ENCODE measurements around the gene DDX51. TPM values are rescaled to one million over a fixed set of nuclear protein-coding genes. Genes with fewer than 3 reads are reported as not detected.
"Not testable (repeated sequence)": the region's sequence is repeated elsewhere in the genome, so short reads cannot be mapped to it uniquely, and the experiment has no call there.

The DDX51 gene
- total RNA-seq, 1 donor from 2014 or later: 9.0 TPM

DNA sequence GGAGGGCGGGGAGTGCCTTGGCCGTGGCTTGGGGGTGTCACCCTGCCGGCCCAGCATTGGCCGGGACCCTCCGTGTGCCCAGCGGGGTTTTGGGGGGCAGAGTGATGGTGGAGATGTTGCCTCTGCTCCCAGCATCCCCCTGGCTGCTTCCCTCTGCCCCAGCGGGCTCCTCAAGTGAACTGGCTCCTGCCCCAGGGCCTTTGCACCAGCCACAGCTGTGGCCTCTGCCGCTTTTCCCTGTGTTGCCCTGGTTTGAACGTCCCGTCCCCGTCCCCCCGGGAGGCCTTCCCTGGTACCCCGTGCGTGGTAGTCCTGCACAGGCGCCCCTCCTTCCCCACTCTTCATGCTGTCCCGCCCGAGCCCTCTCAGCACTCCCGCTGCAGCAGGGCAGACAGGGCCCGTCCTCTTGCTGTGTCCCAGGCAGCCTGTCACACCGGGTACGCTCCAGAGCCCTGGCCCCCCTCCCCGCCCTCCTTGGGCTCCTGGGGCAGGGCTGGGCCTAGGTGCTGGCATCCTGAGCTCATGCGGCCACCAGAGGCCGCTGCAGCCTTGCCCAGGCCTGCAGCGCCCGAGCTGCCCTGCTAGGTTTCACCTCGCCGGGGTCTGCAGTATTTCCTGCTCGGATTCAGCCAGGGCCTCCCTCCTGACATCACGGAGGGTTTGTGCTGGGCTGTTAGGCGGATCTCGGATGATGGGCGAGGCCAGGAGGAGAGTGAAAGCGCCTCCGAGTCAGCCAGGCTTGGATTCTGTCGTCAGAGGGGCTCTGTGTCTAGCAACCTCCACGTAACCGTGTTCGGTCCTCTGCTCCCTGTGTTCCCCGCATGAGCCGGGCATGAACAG, 9.6 kb upstream of the DDX51 start:
- ATAC-seq: peak; percentile 84

DNA sequence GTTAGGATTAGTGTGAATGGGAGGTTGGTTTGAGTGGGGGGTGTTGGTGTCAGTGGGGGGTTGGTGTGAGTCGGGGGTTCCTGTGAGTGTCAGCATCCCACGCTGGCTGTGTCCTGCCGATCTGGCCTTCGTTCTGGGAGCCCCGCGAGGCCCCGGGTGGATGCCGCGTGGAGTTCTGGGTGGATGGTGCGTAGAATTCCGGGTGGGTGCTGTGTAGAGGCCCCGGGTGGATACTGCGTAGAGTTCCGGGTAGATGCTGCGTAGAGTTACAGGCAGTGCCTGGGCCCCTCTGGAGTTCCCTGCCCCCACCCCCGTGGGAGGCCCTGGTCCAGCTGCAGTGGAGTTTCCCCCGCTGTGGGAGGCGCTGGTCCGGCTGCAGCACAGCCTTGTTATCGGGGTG, 8.8 kb upstream of the DDX51 start:
- ATAC-seq: no peak

DNA sequence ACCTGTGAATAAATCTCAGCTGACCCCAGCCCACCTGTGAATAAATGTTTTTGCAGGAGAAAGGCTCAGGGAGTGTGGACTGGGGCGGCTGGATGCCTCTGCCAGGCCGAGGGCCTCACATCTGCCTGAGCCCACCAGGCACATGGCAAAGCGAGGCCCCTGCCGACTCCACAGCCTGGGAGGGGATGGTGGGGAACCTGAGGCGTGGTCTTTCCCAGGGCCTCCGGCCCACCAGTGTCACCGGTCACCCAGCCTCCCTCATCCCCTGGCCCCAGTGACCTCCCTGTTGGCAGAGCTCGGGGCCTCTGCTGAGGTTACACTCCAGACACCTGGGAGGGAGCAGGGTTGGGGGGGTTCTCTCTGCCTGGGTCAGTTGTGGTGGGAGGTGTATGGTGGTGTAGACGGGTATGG, 8.3 kb upstream of the DDX51 start:
- ATAC-seq: no peak

DNA sequence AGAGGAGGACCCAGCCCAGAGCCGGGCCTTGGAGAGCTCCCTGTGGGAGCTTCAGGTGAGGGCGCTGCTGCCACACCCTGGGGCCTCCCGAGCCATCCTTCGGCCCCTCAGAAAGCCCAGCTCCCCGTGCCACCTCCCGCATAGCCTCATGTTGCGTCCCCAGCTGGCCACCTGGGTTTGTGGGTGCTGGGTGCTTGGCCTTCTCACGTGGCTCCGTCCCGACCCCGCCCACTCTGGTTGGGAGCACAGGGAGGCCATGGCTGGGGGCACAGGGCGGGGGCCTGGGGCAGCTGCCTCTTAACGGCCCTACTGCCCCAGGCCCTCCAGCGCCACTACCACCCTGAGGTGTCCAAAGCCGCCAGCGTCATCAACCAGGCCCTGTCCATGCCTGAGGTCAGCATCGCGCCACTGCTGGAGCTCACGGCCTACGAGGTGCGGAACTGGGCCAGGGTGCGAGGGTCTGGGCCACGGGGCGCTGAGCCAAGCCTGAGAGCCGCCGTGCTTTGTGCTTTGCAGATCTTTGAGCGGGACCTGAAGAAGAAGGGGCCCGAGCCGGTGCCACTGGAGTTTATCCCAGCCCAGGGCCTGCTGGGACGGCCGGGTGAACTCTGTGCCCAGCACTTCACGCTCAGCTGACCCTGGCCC, 7.8 kb upstream of the DDX51 start:
- no peak for ATAC-seq

DNA sequence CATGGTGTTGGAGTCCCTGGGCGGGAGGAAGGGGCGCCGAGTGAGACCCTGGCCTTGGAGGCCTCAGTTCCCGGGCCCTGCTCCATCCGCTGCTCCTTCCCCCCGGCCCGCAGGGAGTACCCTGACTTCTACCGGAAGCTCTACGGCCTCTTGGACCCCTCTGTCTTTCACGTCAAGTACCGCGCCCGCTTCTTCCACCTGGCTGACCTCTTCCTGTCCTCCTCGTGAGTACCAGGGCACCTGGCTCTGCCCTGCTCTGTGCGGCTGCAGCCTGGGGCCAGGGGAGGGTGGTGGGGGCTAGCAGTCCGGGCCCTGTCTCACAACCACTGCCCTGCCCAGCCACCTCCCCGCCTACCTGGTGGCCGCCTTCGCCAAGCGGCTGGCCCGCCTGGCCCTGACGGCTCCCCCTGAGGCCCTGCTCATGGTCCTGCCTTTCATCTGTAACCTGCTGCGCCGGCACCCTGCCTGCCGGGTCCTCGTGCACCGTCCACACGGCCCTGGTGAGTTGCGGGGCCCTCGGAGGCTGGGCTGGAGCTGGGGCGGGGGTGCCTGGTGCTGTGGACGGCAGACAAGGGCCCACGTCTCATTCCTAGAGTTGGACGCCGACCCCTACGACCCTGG, 7.1 kb upstream of the DDX51 start:
- ATAC-seq: no peak

DNA sequence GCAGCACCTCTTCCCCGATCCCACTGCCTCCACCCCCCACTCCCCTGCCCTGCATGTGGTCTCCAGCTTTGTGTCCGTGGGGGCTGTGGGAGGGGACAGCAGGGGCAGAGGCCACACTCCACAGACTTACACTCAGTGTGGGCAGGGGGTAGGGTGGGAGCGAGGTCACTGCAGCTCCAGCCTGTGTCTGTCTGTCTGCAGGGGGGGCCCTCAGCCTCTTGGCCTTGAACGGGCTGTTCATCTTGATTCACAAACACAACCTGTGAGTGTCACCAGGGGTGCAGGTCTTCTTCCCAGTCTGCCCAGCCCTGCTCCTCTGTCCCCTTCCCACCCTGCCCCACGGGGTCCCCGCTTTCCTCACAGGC, 6.6 kb upstream of the DDX51 start:
- no peak for ATAC-seq

DNA sequence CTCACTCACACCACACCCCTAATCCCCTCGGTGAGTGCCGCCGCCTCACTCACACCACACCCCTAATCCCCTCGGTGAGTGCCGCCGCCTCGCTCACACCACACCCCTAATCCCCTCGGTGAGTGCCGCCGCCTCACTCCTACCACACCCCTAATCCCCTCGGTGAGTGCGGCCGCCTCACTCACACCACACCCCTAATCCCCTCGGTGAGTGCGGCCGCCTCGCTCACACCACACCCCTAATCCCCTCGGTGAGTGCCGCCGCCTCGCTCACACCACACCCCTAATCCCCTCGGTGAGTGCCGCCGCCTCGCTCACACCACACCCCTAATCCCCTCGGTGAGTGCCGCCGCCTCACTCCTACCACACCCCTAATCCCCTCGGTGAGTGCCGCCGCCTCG, 5.4 kb upstream of the DDX51 start:
- ATAC-seq: not testable (repeated sequence)

DNA sequence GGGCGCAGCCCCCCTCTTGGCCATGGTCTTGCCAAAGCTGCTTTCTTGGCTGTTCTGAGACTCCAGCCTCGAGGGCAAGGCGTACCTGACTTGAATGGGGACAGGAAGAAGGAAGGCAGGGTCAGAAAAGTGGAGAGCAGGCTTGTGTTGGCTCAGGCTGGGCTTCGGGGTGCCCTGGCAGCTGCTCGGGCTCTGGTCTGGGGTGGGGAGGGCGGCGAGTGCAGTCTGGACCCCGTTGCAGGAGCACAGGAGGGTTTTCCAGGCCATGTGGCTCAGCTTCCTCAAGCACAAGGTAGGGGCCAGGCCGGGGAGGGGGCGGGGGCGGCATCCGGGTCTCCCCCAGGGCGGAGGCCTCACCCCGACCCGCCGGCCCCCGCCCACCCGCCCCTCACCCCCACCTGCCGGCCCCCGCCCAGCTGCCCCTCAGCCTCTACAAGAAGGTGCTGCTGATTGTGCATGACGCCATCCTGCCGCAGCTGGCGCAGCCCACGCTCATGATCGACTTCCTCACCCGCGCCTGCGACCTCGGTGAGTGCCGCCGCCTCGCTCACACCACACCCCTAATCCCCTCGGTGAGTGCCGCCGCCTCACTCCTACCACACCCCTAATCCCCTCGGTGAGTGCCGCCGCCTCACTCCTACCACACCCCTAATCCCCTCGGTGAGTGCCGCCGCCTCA, 4.4 kb upstream of the DDX51 start:
- ATAC-seq: no peak

DNA sequence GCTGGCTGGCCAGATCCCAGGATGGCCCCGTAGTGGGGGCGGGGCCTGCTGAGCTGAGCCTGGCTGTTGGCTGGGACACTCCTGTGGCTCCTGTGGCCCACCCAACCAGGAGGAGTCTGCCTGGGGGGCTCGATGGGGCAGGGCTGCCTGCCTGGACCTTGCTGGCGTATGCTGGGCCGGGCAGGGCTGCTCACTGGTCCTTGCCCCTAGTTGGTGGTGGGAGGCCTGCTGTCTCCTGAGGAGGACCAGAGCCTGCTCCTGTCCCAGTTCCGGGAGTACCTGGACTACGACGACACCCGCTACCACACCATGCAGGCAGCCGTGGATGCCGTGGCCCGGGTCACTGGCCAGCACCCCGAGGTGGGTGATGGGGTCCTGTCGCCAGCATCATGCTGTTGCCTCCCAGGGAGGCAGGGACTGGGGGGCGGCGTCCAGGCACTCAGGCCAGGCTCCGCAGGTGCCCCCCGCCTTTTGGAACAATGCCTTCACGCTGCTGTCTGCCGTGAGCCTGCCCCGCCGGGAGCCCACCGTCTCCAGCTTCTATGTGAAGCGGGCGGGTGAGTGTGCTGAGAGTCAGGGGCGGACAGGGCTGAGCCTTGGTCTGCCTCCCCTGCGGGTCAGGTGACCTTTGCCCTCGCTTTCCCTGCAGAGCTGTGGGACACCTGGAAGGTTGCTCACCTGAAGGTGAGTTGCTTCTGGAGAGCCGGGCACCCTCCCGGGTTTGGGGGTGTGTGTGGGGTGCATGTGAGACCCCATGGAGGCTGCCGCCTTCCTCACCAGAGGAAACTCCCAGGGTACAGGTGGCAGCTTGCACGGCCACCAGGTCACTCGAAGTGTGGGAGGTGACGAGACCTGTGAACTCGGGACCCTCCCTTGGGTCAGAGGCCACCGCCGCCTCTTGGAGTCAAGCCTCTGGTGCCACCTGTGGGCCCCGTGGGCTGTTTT, 3.6 kb upstream of the DDX51 start:
- ATAC-seq: no peak

DNA sequence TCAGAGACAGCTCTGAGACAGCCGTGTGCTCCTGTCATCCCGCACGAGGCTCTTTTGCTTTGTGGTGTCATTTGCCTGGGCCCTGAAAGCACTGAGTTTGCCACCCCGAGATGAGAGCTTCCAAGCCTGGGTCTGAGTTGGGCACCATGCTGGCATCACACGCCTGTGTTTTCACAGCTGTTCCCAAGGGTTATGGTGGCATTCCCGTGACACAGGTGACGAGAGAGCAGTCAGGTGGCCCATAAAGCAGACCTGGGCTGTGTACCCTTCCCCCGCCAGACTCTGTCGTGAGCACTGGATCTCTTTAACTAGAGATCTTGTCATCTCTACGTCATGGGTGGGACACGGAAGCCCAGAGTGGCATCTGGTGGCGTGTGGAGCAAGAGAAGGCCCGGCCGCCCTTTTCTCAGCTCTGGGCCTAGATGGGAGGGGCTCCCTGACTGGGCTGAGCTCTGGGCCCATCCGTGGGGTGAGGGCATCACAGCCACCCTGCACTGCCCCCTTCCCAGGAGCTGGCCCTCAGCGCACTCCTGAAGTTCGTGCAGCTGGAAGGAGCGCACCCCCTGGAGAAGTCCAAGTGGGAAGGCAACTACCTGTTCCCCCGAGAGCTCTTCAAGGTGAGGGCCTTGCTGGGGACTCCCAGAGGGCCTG, 2.8 kb upstream of the DDX51 start:
- ATAC-seq: no peak

DNA sequence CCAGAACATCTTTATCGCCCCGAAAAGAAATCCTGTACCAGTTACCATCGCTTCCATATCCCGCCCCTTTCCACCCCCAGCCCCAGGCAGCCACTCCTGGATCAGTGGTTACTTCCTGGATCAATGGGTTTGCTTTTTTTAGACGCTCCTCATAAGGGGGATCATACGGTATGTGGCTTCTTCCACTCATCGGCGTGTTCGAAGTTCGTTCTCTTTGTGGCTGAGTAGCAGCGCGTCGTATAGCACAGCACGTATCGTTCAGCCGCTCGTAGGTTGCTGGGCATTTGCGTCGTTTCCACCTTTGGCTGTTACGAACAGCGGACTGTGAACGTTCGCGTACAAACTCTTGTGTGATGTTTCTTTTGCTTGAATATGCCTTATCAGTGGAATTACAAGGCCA, 2.0 kb upstream of the DDX51 start:
- no peak for ATAC-seq

DNA sequence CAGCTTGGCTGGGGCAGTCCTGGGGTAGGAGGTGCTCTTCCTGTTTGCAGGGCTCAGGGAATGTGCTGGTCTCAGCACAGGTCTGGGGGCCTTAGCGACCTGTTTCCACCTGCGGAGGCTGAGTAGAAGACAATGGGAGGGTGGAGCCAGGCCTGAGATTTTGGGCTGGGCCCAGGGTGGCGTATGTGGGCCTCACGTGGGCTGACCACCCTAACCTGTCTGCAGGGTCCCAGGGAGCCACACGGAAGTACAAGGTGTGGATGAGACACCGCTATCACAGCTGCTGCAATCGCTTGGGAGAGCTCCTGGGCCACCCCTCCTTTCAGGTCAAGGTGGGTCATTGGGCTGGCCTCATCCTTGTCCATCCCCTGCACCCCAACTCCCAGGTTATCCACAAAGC, 1.2 kb upstream of the DDX51 start:
- ATAC-seq: no peak

DNA sequence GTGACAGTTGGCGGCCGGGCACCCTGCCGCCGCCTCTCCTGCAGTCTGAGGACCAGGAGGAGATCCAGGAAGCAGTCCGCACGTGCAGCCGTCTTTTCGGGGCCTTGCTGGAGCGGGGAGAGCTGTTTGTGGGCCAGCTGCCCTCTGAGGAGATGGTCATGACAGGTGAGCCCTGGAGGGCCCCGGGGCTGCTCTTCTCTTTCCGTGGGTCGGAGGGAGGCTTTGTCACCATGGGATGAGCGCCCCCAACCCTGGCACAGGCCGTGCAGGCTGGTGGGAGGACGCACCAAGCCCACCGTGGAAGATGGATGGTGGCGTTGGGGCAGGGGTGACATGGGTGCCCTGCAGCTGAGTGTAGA, 670 bp upstream of the DDX51 start:
- ATAC-seq: no peak

DNA sequence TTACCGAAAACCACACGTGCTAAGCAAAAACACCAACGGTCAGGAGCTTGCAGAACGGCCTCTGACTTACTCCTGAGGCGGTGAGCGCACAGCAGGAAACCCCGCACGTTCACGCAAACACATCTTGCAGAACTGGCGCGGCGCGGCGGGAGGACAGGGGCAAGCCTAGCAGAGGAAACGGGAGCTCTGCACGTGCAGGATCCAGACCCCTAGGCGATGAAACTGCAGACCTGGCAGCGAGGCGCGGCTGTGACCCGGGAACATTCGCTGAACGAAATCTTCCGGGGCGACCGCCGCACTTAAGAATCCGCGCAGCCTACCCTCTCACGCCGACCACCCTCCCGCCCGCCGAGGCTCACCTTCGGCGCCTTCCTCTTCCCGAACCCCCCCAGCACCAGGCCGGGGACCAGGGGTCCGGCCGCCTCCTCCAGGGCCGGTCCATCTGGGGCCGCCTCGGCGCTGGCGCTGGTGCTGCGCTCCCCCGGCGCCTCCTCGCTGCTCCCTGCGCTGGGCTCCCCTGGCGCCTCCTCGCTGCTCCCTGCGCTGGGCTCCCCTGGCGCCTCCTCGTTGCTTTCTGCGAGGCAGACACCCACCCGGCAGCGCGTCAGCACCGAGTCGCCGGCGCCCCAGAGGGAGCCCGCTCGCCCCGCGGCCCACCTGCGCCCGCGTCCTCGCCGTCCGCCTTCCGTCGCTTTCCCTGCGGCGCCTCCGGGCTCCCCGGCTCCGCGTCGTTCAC, 615 bp downstream of the DDX51 start:
- ATAC-seq: peak; percentile 9

DNA sequence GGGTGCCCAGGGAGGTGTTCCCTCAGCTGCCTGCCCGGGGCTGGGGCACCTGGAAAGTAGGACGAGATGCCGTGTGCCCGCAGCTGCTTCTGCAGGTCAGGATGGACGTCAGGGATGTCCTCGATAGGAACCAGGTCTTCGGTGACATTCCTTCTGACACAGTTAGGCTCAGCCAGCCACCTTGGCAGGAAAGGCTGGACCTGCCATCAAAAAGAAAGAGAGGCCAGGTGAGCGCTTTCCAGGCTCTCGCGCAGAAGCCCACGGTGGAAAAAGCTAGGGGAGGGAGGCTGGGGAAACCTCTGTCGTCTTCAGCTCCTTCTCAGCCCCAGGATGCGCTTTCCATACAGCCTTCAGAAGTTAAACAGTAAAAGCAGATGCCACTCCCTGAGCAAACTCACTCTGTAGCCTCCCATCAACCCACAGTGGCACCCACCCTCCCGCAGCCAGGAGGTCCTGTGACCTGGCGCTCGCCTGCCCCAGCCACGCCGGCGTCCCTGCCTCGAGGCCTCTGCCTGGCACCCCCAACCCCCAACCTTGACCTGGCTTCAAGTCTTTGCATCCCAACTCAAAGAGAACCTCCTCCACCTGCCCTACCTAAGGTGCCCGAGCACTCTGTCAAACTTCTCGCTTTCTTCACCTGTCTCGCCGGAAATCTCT, 1.3 kb downstream of the DDX51 start:
- ATAC-seq: no peak

DNA sequence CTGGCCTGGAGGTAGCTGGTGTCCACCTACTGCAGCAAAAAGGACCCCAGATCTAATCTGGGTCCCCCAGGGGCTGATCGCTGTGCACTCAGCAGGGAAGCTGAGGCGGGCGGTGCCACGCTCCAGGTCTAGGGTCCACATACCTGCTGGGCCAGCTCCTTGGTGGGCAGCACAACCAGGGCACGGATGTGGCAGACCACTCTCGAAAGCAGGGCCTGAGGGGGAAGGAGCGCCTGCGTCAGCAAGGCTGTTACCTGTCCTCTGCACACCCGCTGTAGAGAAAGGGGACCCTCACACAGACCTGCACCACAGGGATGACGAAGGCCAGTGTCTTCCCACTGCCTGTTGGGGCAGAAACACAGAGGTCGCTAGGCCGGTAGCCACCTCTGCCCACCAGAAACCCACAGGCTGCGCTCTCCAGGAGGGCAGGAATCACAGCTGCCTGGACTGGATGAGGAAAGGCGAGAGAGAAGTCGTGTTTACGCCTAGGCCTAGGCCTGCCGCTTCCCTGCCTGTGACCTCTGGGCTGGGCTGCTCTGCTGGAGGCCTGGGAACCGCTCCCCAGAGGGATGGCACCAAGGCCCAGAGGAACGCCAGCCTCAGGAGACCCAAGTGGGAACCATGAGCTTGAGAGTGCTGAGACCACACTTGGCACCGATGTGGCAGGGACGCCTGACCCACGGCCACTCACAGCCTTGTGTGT, 2.0 kb downstream of the DDX51 start:
- no peak for ATAC-seq

DNA sequence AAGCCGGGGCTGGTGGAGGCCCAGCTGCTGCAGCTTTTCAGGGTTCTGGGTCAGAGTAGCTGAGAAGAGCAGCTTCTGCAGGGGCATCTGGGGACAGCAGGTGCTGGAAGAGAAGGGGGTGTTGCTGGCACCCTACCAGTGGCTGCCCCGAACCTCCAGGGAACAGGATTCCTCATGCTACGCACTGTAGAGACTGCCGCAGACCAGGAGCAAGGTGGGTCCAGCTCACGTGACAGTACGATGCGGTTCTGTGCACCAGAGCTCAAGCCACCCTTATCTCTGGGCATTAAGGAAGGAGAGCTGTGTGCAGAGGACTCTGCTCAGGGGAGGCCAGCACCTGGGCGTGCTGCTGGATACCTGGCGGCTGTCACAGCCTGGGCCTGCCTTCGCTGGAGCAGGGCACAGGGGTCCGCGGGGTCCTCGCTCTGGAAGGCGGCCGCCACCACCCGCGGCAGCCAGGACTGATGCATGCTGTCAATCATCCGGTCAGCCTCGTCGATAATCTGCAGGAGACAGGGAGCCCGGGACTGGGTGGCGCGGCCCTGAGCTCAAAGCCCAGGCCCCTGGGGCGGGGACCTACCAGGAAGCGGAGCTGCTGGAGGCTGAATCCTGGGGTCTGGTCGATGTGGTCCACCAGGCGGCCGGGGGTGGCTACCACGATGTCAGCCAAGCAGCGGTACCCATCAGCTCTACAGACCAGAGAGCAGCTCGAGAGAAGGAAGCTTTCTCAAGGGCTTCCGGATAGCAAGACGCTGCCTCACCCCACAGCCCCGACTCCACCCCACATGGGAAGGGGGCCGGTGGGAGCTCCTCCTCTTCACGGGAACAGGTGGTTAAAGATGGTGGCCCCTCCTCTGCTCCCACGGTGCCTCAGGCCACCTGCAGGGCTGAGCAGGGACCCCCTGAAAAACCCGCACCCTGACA, 2.9 kb downstream of the DDX51 start:
- ATAC-seq: no peak

DNA sequence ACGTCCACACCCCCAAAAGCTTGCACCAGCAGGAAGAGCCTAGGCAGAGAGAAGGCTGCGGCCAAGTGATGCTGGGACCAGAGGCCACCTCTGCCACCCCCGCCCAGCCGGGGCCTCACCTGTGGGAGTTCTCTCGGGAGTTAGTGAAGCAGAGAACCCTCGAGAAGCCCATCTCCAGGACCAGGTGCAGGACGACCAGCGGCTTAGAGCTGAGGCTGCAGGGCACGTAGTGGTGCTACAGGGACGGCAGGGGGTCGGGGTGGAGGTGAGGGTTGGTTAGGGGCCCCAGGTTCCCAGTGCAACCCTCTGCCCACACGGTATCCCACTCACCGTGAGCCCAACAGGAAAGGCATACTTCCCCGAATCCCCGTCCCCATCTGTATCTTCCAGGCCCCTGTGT, 3.6 kb downstream of the DDX51 start:
- ATAC-seq: no peak

DNA sequence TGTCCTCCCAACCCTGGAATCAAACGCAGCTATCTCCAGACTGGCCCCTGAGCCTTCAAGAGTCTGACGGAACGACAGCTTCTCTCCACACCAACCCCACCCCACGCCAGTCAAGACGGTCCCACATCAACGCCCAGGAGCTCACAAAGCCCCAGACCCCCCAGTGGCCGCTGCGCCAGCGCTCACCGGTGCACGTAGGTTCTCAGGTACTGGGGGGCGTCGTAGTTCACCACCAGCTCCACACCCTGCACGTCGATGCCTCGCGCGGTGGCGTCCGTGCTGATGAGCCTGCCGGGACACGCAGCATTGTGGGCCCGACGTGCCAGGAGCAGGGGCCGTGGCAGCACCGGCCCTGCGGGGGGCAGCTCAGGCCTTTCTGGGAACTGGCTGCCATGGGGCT, 4.2 kb downstream of the DDX51 start:
- no peak for ATAC-seq
